AG04450 (cell line): ENCODE measurements around the gene CNDP2. TPM values are rescaled to one million over a fixed set of nuclear protein-coding genes. Genes with fewer than 3 reads are reported as not detected.

Experiments
- CTCF ChIA-PET: fragments of 300-600, 350-600 bp; formaldehyde crosslinking; extraction: SDS; loops from one replicate; lab custom pipeline; 2022; ENCODE audit warnings: antibody characterized with exemption, inconsistent platforms; lab: Charles Lee
- POLR2A ChIA-PET: fragments of 350-600 bp; formaldehyde crosslinking; extraction: SDS; loops from one replicate; lab custom pipeline; 2021; ENCODE audit warnings: antibody characterized with exemption, inconsistent platforms; lab: Yijun Ruan, JAX
- DNase-seq: peaks from one replicate; pipeline ENCODE4 v3.0.0-alpha.2; 2011; ENCODE audit warnings: low read depth, low spot score
- H3K27ac ChIP-seq: one replicate; pipeline ENCODE4 v1.5.1; 2012; ENCODE audit warnings: low read depth, low read length, control low read depth
- H3K27me3 ChIP-seq: one replicate; pipeline ENCODE4 v1.6.0; 2012; ENCODE audit warnings: low read length; ENCODE audit not compliant: control insufficient read depth, insufficient read depth
- H3K4me3 ChIP-seq: 2 replicates; pipeline ENCODE4 v1.5.1; 2011; ENCODE audit warnings: mild to moderate bottlenecking, low read depth, low read length, control low read depth
- H3K9me3 ChIP-seq: 2 replicates; pipeline ENCODE4 v1.5.1; 2012; ENCODE audit warnings: low read length; ENCODE audit not compliant: control insufficient read depth, insufficient read depth
- polyA plus RNA-seq: library from polyadenylated mRNA; depleted of rRNA; stranded (reverse); fragments of >200 nt; gene quantifications from 2 replicates; pipeline ENCODE4 v1.2.3, GENCODE V29; 2011
- TF ChIP-seq, protein P1 (sequence below): IDR thresholded peaks from 2 replicates; pipeline ENCODE4 v1.5.1; 2011; ENCODE audit warnings: low read depth, low read length, control low read depth, inconsistent platforms

Gene CNDP2
- polyA plus RNA-seq, 1 experiment: 74.2 TPM

DNA sequence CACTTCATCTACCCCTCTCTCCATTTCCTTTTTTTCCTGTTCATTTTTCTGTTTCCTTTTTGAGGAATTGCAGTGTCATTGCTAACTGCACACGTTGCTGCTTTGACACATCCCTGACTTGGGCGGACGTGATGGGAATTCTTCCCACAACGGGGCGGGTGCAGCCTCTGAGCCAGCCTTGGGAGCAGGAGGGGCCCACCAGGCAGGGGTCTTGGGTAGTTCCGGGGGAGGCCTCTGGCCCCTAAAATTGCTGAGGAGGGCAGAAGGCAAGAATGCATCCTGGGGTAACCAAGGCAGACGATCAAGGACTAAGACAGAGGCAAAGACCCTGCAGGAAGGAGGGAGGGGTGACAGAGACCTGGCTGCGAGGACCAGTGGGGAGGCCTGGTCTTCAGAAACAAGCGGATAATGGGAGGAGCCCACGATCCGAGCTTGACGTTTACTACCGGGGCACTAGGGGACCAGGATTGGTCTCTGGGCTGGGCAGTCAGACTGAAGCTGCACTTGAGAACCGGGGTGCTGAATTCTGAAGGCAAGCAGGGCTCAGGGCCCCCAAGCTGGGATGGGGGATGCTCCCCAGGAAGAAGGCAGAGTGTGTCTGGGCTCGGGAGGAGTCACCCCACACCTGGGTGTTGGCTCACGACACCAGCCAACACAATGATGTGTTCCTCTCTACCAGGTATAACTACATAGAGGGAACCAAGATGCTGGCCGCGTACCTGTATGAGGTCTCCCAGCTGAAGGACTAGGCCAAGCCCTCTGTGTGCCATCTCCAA lies 23.3 kb downstream of the CNDP2 start:
- H3K27me3 ChIP-seq: no peaks in the 10 kb centered on the region
- no peak overlapping the region for H3K4me3 ChIP-seq
- TF ChIP-seq, protein P1, sequence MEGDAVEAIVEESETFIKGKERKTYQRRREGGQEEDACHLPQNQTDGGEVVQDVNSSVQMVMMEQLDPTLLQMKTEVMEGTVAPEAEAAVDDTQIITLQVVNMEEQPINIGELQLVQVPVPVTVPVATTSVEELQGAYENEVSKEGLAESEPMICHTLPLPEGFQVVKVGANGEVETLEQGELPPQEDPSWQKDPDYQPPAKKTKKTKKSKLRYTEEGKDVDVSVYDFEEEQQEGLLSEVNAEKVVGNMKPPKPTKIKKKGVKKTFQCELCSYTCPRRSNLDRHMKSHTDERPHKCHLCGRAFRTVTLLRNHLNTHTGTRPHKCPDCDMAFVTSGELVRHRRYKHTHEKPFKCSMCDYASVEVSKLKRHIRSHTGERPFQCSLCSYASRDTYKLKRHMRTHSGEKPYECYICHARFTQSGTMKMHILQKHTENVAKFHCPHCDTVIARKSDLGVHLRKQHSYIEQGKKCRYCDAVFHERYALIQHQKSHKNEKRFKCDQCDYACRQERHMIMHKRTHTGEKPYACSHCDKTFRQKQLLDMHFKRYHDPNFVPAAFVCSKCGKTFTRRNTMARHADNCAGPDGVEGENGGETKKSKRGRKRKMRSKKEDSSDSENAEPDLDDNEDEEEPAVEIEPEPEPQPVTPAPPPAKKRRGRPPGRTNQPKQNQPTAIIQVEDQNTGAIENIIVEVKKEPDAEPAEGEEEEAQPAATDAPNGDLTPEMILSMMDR: no peak
- no peak overlapping the region for H3K27ac ChIP-seq
- no peak for DNase-seq
- no peaks in the 10 kb centered on the region for H3K9me3 ChIP-seq
- ChIA-PET POLR2A (no interaction called here), CTCF (interaction anchor here (1.7 kb wide), 1 partner anchor 32 kb away, joined by 6 read pairs; no protein-coding TSS in a partner anchor)

DNA sequence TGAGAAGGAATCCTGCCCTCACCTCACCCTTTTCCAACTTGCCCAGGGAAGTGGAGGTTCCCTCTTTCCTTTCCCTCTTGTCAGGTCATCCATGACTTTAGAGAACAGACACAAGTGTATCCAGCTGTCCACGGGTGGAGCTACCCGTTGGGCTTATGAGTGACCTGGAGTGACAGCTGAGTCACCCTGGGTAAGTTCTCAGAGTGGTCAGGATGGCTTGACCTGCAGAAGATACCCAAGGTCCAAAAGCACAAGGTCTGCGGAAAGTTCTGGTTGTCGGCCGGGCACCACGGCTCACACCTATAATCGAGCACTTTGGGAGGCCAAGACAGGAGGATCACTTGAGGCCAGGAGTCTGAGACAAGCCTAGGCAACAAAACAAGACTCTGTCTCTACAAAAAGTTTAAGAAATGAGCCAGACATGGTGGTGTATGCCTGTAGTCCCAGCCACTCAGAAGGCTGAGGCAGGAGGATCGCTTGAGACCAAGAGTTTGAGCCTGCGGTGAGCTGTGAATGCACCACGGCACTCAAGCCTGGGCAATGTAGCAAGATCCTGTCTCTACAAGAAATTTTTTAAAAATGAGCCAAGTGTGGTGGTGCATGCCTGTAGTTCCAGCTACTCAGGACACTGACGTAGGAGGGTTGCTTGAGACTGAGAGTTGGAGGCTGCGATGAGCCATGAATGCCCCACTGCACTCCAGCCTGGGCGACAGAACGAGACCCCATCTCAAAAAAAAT lies 24.1 kb downstream of the CNDP2 start:
- no peak for DNase-seq
- TF ChIP-seq, protein P1: no peak
- Histone ChIP-seq H3K27me3 (no peaks in the 10 kb centered on the region), H3K9me3 (no peaks in the 10 kb centered on the region), H3K4me3 (no peak overlapping the region), H3K27ac (no peak overlapping the region)
- ChIA-PET CTCF (interaction anchor here (1.7 kb wide), 1 partner anchor 32 kb away, joined by 6 read pairs; no protein-coding TSS in a partner anchor), POLR2A (no interaction called here)

DNA sequence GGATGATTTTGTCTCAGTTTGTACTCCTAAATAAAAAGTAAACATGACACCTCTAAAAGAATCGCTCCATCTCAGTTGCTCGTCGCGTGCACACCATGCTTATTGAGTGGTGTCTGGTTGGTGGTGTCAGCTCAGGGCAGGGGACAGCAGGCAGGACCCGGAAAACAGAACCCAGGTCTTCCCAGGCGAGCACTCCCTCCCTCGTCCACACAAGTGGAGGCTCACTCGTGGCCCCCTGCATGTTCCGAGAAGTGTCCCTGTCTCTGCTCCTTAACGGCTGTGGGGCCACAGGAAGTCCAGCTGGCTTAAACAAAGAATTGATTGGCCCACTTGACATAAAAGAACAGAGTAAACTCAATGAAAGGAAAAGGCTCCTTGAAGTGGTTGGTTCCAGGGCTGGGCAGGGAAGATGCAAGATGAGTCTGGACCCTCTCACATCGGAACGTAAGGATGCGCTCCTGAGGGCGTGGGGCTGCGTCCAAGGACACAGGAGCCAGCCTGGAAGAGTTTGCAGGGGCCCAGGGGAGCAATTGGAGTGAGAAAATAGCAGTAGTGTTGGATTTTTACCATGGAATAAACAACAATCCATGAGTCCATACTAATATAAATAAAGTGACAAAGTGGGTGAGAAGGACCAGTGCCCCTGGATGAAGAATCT lies 25.0 kb downstream of the CNDP2 start:
- ChIA-PET CTCF (interaction anchor here (1.7 kb wide), 1 partner anchor 31 kb away, joined by 6 read pairs; no protein-coding TSS in a partner anchor), POLR2A (no interaction called here)
- no peak for DNase-seq
- Histone ChIP-seq H3K4me3 (no peak overlapping the region), H3K27me3 (peaks cover 3% of the 10 kb centered on the region), H3K27ac (no peak overlapping the region), H3K9me3 (no peaks in the 10 kb centered on the region)
- TF ChIP-seq, protein P1: no peak

DNA sequence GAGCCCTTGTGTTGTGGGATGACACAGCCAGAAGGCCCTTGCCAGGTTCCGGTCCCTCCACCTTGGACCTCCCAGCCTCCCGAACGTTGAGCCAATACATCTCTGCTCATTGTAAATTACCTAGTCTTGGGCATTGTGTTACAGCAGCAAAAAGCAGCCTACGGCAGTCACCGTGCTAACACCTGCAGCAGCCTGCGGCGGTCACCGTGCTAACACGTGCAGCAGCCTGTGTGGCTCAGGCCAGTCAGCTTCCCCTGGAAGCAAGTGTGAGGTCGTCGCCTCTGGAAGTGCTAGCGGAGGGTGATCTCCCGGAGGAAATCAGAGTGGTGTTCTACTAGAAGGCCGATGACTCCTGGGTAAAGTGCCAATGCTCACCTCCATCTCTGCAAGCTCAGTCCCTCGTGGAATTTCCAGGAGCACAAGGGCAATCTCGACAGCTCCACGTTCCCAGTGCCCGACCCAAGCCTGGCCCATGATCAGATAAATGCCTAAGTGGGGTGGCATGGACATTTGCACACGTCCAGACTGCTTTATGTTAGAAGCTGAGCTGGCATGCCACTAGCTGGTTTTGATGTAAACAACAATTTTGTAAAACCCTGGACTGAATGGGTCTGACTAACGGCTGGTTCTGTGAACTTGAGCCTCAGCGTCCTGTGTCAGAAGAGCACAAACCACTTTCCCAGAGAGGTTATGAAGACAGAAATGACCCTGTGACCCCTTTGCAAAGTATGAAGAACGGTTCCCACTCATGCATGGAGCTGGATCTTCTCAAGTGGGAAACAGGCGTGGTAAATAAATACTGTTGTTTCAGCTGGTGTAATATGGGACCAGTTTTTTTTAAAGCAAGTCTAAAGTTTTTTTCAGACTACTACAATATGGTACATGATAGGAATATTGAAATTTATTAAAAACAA lies 26.7 kb downstream of the CNDP2 start:
- ChIA-PET CTCF (interaction anchor here (0.8 to 0.9 kb wide), 2 partner anchors 29 kb away, joined by 3 to 6 read pairs; no protein-coding TSS in a partner anchor), POLR2A (no interaction called here)
- TF ChIP-seq, protein P1: no peak
- H3K27me3 ChIP-seq: peaks cover 3% of the 10 kb centered on the region
- H3K9me3 ChIP-seq: no peaks in the 10 kb centered on the region
- H3K4me3 ChIP-seq: no peak overlapping the region
- H3K27ac ChIP-seq: no peak overlapping the region
- no peak for DNase-seq
